EH (cell line): ENCODE data around the gene HTRA2.

ENCODE experiments used
- DNase-seq: peaks from one replicate; pipeline ENCODE4 v3.0.0-alpha.2; 2015; ENCODE audit warnings: low read depth

Gene HTRA2

GRCh38 chr2:74562126-74562775 is 32.5 kb downstream of the HTRA2 start:
- peak; percentile 24 for DNase-seq

GRCh38 chr2:74564222-74564621 is 34.5 kb downstream of the HTRA2 start:
- peak; percentile 79 for DNase-seq

- no peak for DNase-seq
Observed at GRCh38 chr2:74566076-74566753, 36.5 kb downstream of the HTRA2 start.

DNA sequence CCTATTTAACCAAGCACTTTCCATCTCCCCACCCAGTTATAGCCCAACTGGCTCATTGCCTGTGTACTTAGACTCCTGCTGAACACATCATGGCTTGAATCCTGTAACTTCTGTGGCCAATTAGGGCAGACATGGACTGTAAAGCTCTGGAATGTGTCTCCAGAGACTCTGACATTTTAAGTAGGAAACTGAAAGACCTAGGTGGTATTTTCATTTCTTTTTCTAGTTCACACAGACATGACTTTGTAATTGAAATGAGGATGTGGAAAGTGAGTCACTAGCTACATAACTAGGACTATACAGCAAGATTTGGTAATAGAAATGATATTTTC is 37.0 kb downstream of the HTRA2 start:
- DNase-seq: peak; percentile 99

DNA sequence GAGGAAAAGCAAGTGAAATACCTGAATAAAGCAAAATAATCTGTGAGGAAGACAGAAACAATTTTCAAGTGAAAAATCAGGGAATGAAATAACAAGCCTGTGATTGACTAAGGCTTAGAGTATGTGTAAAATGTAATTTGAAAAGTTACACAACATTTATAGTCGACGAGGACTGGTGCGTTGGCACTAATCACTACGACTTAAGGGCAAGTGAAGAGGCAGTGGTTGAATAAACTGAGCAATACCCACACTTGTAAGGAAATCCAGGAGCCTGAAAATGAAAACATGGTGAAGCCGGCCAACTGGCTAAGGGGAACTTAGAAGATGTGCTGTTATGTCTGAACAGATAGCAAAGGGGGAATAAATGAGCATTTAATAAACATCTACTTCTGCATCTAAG is 38.1 kb downstream of the HTRA2 start:
- DNase-seq: peak; percentile 93

DNA sequence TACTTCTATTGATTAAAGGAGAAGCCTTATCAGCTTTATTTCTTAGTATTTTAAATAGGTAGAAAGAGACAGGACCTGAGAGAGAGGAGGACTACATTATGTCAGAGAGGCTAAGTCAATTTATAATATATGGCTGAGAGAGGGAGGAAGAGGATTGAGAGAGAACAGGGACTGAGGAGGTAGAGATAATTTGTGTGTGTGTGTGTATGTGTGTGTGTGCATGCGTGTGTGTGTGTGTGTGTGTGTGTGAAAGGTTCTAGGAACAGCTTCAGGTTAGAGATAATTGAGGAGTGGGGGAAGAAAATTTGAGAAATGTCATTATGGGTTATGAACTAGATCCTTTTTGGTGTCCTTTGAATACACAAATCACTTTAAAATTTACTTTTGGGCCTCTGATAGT is 40.0 kb downstream of the HTRA2 start:
- no peak for DNase-seq

- DNase-seq: no peak
Observed at GRCh38 chr2:74571058-74571457, 41.3 kb downstream of the HTRA2 start.

DNA sequence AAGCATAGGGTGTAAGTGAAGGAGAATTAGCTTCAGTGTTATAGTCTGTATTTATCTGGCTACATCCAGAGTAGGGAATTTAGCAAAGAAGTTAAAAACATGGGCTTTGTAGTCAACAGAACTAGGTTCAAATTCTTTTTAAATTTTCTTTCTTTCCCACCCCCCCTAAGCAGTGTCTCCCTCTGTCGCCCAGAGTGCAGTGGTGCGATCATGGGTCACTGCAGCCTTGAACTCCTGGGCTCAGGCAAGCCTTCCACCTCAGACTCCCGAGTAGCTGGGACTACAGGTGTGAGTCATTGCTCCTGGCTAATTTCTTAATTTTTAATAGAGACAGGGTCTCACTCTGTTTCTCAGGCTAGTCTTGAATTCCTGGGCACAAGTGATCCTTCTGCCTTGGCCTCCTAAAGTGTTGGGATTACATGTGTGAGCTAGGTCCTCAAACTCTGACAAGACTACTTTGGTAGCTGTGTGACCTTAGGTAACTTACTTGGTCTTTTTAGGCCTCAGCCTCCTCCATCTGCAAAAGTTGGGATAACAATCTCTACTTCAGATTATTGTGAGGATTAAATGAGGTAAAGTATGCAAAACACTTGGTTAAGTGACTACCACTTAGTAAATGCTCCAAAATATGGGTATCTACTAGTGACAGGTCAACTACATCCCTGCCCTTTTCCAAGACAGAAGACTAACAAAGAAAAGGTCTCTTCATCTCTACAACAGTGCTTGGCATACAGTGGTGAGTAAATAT is 42.6 kb downstream of the HTRA2 start:
- DNase-seq: no peak

DNA sequence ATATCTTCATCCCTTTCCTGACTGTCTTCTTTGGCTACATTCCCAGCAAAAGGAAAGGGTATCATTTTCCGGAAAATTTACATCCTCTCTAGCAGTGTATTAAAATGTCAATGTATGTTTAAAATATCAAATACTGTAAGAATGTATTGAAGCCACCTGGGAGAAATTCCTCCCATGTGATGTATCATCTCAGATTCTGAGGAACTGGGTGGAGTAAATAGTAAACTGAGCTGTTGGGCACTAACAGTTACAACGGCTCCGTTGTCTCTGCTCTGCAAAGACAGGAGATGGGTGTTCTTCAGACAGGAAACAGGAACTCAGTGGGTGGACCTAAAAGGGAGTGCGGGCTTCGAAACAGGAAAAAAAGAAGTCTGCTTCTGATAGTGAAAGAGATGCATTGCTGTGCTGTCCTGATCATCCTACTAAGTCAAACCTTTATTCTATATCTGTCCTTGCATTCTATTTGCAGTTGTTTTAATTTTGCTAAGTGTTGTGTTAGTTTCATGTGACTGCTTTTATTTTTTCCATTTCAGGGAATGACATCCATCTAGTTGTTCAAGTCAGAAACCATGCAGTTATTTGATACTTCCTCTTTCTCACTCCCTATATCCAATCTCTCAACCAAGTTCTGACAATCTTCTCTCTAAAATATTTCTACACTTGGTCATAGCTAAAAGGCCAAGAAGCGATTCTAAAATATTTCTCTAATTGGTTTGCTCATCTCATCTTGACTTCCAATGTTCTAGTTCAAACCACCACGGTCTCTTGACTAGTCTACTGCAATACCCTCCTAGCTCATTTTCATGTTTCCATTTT is 44.2 kb downstream of the HTRA2 start:
- peak; percentile 90 for DNase-seq

DNA sequence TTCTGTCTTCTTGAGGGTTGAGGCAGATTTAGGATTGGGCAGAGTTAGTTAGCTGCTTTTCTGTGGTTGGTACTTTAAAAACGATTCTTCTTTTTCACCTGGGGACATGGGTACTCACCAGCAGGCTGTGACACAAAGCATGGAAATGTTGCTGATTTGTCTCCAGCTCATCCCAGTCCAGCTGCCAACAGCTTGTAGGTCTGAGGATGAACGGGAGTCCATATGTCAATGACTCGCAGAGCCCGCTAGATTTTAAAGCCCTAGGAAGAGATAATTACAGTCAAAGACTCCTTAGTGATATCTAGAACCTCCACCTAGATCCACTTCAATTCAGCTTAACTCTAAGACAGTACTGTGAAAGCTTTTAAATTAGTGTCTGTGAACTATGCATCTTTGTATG is 45.6 kb downstream of the HTRA2 start:
- DNase-seq: peak; percentile 62

GRCh38 chr2:74576211-74576862 is 46.6 kb downstream of the HTRA2 start:
- peak; percentile 96 for DNase-seq

DNA sequence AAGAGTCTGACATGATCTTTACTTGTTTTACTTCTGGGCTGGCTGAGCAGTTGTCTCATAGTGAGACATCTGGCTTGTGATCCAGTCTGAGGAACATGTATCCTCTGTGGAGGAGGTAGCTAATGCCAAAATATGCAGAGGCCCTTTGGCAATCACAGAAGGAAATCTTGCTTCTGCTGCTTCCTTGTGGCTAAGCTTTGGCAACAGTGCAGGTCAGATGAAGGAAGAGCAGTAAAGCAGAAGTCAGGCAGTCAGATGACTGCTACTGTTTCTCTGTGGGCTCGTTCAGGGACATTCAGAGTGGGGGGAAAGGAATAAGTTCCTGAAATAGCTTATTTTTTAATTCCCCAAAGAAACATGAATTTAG is 47.1 kb downstream of the HTRA2 start:
- DNase-seq: peak; percentile 94

DNA sequence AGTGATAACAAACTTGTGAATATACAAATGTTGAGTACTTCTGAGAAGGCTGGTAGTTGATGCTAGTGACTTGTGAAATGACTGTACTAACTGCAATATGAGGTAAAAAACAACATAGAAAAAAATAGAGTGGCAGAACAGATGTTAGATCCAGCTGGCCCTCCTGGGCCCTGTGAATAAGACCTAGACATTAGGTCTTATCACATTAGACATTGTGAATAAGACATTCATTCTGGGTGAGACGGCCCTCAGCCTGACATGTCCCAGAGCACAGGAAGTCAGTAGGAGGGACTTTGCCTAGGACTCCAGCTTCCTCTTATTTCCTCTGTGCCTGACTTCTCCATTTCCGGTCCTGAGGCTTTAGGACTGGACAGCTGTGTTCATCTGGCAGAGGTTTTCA is 47.7 kb downstream of the HTRA2 start:
- peak; percentile 56 for DNase-seq

GRCh38 chr2:74578408-74578807 is 48.7 kb downstream of the HTRA2 start:
- DNase-seq: no peak

DNA sequence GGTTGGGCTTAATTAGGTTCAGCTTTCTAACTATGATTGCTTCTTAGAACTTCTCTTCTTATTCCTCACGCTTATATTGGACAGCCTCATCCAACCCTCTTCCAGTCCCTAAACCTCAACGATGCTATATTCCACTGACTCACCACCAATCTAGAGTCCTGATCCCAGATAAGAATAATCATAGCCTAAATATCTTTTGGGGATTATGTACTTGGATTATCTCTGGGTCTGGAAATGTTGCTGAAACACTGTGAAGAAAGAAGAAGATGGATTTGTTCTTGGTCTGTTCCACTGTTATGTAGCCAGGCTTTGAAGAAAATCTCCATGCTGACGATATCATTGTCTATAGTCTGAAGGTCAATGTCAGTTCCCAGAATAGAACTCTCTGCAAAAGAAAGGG is 51.7 kb downstream of the HTRA2 start:
- no peak for DNase-seq

DNA sequence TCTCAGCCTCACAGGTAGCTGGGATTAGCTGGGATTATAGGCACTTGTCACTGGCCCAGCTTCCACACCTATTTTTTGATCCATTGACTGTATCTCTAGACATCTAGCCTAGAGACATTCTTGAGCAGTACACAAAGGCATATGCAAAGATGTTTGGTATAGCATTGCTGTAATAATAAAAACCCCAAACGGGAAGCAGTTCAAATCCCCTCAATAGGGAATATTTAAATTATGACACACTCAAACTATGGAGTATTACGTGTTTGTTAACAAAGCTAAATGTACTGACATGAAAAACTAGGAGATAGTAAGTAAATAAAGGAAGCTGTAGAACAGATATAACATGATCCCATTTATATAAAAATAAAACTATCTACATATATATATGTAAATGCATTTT is 52.5 kb downstream of the HTRA2 start:
- no peak for DNase-seq
